Esophagus (tissue), 2 donors: ENCODE results near the gene DOCK4. TPM values are rescaled to one million over a fixed set of nuclear protein-coding genes. Genes with fewer than 3 reads are reported as not detected.

Experiments
- H3K27ac ChIP-seq, 2 donors: one replicate each; pipeline ENCODE4 v1.5.1; 2013; ENCODE audit warnings: low read depth in 2 of 2, mild to moderate bottlenecking in 2 of 2, inconsistent platforms in 1 of 2, low read length in 1 of 2, moderate library complexity in 1 of 2
- H3K27me3 ChIP-seq, 2 donors: one replicate each; pipeline ENCODE4 v1.6.1; 2013; ENCODE audit warnings: low read length in 2 of 2, control low read depth in 1 of 2, mild to moderate bottlenecking in 1 of 2; ENCODE audit not compliant: insufficient read depth in 2 of 2, control insufficient read depth in 1 of 2
- H3K36me3 ChIP-seq, 2 donors: one replicate each; pipeline ENCODE4 v1.6.1; 2013; ENCODE audit warnings: low read length in 1 of 2; ENCODE audit not compliant: control insufficient read depth in 2 of 2, insufficient read depth in 2 of 2
- H3K4me1 ChIP-seq, 2 donors: one replicate each; pipeline ENCODE4 v1.6.1; 2013; ENCODE audit warnings: low read length in 1 of 2; ENCODE audit not compliant: control insufficient read depth in 2 of 2, insufficient read depth in 2 of 2
- H3K4me3 ChIP-seq, 2 donors: one replicate each; pipeline ENCODE4 v1.5.1; 2013; ENCODE audit warnings: low read length in 2 of 2, mild to moderate bottlenecking in 2 of 2, low read depth in 1 of 2, moderate library complexity in 1 of 2
- H3K9me3 ChIP-seq, 2 donors: one replicate each; pipeline ENCODE4 v1.6.1; 2013; ENCODE audit warnings: mild to moderate bottlenecking in 2 of 2, low read depth in 1 of 2, low read length in 1 of 2, moderate library complexity in 1 of 2; ENCODE audit not compliant: control insufficient read depth in 2 of 2, insufficient read depth in 1 of 2
- WGBS, 2 donors: extraction: QIAGEN DNeasy Blood & Tissue Kit; methylation state at CpG; one replicate each; pipeline ENCODE4 v1.1.7; 2013; 5-methylcytosine and 5-hydroxymethylcytosine counted together
- polyA plus RNA-seq, 2 donors: library from polyadenylated mRNA; stranded (reverse); fragments of 200-250 nt; gene quantifications; one replicate each; pipeline ENCODE4 v1.2.3, GENCODE V29; 2013
- donor health status: healthy with polysubstance abuse.
- donor health status: Bipolar disorder and iron deficiency.

The DOCK4 gene
- polyA plus RNA-seq, 2 donors: 1.8 to 2.9 TPM

- H3K27ac ChIP-seq: no peak overlapping the region
- H3K36me3 ChIP-seq: no peaks in the 10 kb centered on the region
- H3K4me1 ChIP-seq: no peaks in the 10 kb centered on the region
- no peaks in the 10 kb centered on the region for H3K27me3 ChIP-seq
- no peak overlapping the region for H3K4me3 ChIP-seq
- H3K9me3 ChIP-seq: no peaks in the 10 kb centered on the region
Observed at GRCh38 chr7:112079673-112080072, 126.5 kb downstream of the DOCK4 start.

GRCh38 chr7:112079122-112079521, 127.1 kb downstream of the DOCK4 start:
- 71 to 76% methylated on average over 1 of the region's 1 CpG for WGBS, 2 donors
- no peaks in the 10 kb centered on the region for H3K36me3 ChIP-seq
- H3K4me1 ChIP-seq: no peaks in the 10 kb centered on the region
- no peaks in the 10 kb centered on the region for H3K9me3 ChIP-seq
- H3K27ac ChIP-seq: no peak overlapping the region
- H3K4me3 ChIP-seq: no peak overlapping the region
- H3K27me3 ChIP-seq: no peaks in the 10 kb centered on the region

- Histone ChIP-seq H3K27ac (no peak overlapping the region), H3K36me3 (no peaks in the 10 kb centered on the region), H3K9me3 (no peaks in the 10 kb centered on the region), H3K27me3 (no peaks in the 10 kb centered on the region), H3K4me3 (no peak overlapping the region), H3K4me1 (no peaks in the 10 kb centered on the region)
Observed at GRCh38 chr7:112076324-112076723, 129.9 kb downstream of the DOCK4 start.

GRCh38 chr7:112074464-112074863, 131.7 kb downstream of the DOCK4 start:
- Histone ChIP-seq H3K27ac (no peak overlapping the region), H3K27me3 (no peaks in the 10 kb centered on the region), H3K9me3 (no peaks in the 10 kb centered on the region), H3K4me1 (no peaks in the 10 kb centered on the region), H3K36me3 (no peaks in the 10 kb centered on the region), H3K4me3 (no peak overlapping the region)

GRCh38 chr7:112073530-112073929, 132.7 kb downstream of the DOCK4 start:
- Histone ChIP-seq H3K4me1 (no peaks in the 10 kb centered on the region), H3K4me3 (no peak overlapping the region), H3K27me3 (no peaks in the 10 kb centered on the region), H3K36me3 (no peaks in the 10 kb centered on the region), H3K9me3 (no peaks in the 10 kb centered on the region), H3K27ac (no peak overlapping the region)

- Histone ChIP-seq H3K27ac (no peak overlapping the region), H3K9me3 (no peaks in the 10 kb centered on the region), H3K27me3 (no peaks in the 10 kb centered on the region), H3K4me3 (no peak overlapping the region), H3K4me1 (no peaks in the 10 kb centered on the region), H3K36me3 (no peaks in the 10 kb centered on the region)
- WGBS, 2 donors: 76% methylated on average over 4 of the region's 4 CpGs
Observed at GRCh38 chr7:112072541-112073245, 133.5 kb downstream of the DOCK4 start.

GRCh38 chr7:112071856-112072255, 134.3 kb downstream of the DOCK4 start:
- Histone ChIP-seq H3K4me1 (no peaks in the 10 kb centered on the region), H3K27me3 (no peaks in the 10 kb centered on the region), H3K9me3 (no peaks in the 10 kb centered on the region), H3K36me3 (no peaks in the 10 kb centered on the region), H3K4me3 (no peak overlapping the region), H3K27ac (no peak overlapping the region)

- WGBS, 2 donors: 72 to 78% methylated on average over 5 of the region's 5 CpGs
- H3K9me3 ChIP-seq: no peaks in the 10 kb centered on the region
- no peaks in the 10 kb centered on the region for H3K4me1 ChIP-seq
- no peak overlapping the region for H3K4me3 ChIP-seq
- no peaks in the 10 kb centered on the region for H3K27me3 ChIP-seq
- H3K27ac ChIP-seq: no peak overlapping the region
- no peaks in the 10 kb centered on the region for H3K36me3 ChIP-seq
Observed at GRCh38 chr7:112070674-112071256, 135.4 kb downstream of the DOCK4 start.

GRCh38 chr7:112069879-112070321, 136.3 kb downstream of the DOCK4 start:
- WGBS, 2 donors: 78 to 87% methylated on average over 3 of the region's 3 CpGs

GRCh38 chr7:112068967-112069366, 137.2 kb downstream of the DOCK4 start:
- no peaks in the 10 kb centered on the region for H3K36me3 ChIP-seq
- H3K27me3 ChIP-seq: no peaks in the 10 kb centered on the region
- H3K27ac ChIP-seq: no peak overlapping the region
- H3K4me3 ChIP-seq: no peak overlapping the region
- H3K4me1 ChIP-seq: no peaks in the 10 kb centered on the region
- no peaks in the 10 kb centered on the region for H3K9me3 ChIP-seq
- WGBS, 2 donors: 86 to 88% methylated on average over 4 of the region's 4 CpGs

More at GRCh38 chr7:112069879-112070321, 136.3 kb downstream of the DOCK4 start:
- H3K4me1 ChIP-seq: no peaks in the 10 kb centered on the region
- no peaks in the 10 kb centered on the region for H3K27me3 ChIP-seq
- no peak overlapping the region for H3K27ac ChIP-seq
- no peak overlapping the region for H3K4me3 ChIP-seq
- H3K36me3 ChIP-seq: no peaks in the 10 kb centered on the region
- no peaks in the 10 kb centered on the region for H3K9me3 ChIP-seq
